ENCODE data around the gene MYH9.

GRCh38 chr22:36305813-36306212 is 82.0 kb downstream of the MYH9 start:
- no peak for TF ChIP-seq CTCF (conservative IDR thresholded peaks at IDR 0.05; ENCODE audit: low read depth in 2 of 2)
- TF ChIP-seq NANOG (IDR thresholded peaks at IDR 0.05; ENCODE audit: borderline replicate concordance) = no peak
- TF ChIP-seq EZH2phosphoT487 (IDR thresholded peaks at IDR 0.05; ENCODE audit: unreplicated experiment) = no peak
- TF ChIP-seq POLR2AphosphoS5 (IDR thresholded peaks at IDR 0.05; ENCODE audit: low read depth) = no peak
- no peak for TF ChIP-seq EZH2 (IDR thresholded peaks at IDR 0.05; ENCODE audit: low read depth, unreplicated experiment)
- TF ChIP-seq, protein P1, sequence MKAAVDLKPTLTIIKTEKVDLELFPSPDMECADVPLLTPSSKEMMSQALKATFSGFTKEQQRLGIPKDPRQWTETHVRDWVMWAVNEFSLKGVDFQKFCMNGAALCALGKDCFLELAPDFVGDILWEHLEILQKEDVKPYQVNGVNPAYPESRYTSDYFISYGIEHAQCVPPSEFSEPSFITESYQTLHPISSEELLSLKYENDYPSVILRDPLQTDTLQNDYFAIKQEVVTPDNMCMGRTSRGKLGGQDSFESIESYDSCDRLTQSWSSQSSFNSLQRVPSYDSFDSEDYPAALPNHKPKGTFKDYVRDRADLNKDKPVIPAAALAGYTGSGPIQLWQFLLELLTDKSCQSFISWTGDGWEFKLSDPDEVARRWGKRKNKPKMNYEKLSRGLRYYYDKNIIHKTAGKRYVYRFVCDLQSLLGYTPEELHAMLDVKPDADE (IDR thresholded peaks at IDR 0.05) = no peak
- TF ChIP-seq CREB1 (CRISPR knock-in tag; IDR thresholded peaks at IDR 0.05; ENCODE audit: low read depth) = no peak
- TF ChIP-seq JUNB (IDR thresholded peaks at IDR 0.05; ENCODE audit: unreplicated experiment) = no peak
- TF ChIP-seq, protein P2, sequence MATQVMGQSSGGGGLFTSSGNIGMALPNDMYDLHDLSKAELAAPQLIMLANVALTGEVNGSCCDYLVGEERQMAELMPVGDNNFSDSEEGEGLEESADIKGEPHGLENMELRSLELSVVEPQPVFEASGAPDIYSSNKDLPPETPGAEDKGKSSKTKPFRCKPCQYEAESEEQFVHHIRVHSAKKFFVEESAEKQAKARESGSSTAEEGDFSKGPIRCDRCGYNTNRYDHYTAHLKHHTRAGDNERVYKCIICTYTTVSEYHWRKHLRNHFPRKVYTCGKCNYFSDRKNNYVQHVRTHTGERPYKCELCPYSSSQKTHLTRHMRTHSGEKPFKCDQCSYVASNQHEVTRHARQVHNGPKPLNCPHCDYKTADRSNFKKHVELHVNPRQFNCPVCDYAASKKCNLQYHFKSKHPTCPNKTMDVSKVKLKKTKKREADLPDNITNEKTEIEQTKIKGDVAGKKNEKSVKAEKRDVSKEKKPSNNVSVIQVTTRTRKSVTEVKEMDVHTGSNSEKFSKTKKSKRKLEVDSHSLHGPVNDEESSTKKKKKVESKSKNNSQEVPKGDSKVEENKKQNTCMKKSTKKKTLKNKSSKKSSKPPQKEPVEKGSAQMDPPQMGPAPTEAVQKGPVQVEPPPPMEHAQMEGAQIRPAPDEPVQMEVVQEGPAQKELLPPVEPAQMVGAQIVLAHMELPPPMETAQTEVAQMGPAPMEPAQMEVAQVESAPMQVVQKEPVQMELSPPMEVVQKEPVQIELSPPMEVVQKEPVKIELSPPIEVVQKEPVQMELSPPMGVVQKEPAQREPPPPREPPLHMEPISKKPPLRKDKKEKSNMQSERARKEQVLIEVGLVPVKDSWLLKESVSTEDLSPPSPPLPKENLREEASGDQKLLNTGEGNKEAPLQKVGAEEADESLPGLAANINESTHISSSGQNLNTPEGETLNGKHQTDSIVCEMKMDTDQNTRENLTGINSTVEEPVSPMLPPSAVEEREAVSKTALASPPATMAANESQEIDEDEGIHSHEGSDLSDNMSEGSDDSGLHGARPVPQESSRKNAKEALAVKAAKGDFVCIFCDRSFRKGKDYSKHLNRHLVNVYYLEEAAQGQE (IDR thresholded peaks at IDR 0.05; ENCODE audit: unreplicated experiment) = no peak
- TF ChIP-seq STAT1 (IDR thresholded peaks at IDR 0.05; ENCODE audit: unreplicated experiment) = no peak
- TF ChIP-seq ZNF114 (CRISPR knock-in tag; IDR thresholded peaks at IDR 0.05) = no peak
- TF ChIP-seq ZNF331 (CRISPR knock-in tag; IDR thresholded peaks at IDR 0.05; ENCODE audit: low read depth) = no peak
